Aortic smooth muscle cell (primary cell): ENCODE results near the gene CHORDC1. TPM values are rescaled to one million over a fixed set of nuclear protein-coding genes. Genes with fewer than 3 reads are reported as not detected.

ENCODE experiments used
- total RNA-seq: library from RNA; depleted of rRNA; stranded (reverse); fragments of >200 nt; gene quantifications from 2 replicates; pipeline ENCODE4 v1.2.3, GENCODE V29; 2014

The CHORDC1 gene
- total RNA-seq, result 20.6 and 24.2 TPM in 2 replicates

DNA sequence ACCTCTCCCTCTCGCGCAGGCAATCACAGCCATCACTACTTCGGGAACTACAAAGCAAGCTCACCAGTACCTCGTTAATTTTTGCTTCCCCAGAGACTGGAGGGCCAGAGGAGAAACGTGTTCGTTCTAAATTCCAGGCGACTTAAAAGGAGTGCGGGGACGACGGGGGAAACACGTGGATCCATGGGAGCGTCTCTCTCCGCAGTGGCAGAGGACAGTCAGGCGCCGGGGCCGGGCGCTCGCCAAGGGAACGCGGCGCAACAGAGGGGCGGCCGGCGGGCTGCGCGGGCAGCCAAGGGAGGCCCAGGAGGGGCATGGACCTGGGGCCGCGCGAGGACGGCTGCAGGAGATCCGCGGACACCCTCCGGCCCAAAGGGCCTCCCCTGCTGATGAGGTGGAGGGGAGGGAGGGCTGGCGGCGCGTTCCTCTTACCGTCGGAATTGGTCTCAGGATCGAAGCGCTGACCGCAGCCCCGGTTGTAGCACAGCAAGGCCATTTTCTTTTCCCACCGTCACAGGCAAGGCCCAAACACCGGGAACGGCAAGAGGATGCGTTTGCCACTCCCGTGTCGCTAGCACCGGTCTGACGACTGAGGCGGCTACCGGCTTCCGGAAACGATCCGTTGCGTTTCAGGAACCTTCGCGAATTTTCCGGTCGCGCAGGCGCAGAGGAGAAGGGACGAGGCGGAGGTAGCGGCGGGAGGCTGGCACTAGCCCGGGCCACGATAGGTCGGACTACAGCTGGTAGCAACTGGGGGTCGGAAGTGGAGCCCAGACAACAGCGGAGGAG is at the start of gene CHORDC1:
Gene CHORDC1 (minus strand): TSS at position 591 of the 789 bp plus-strand sequence. CDS start 95 bp downstream, at position 496.

Other genes with a start within 250 kb of the CHORDC1 start
- gene TRIM49C, start 191.9 kb downstream of the CHORDC1 start, total RNA-seq, result not detected in 2 replicates
- not detected in 2 replicates for gene UBTFL1, start 137.1 kb downstream of the CHORDC1 start, total RNA-seq
- 0.13 and 0.37 TPM in 2 replicates for gene NAALAD2, start 88.4 kb downstream of the CHORDC1 start, total RNA-seq